Smooth muscle cell of bladder (primary cell): ENCODE measurements around the gene TYROBP. TPM values are rescaled to one million over a fixed set of nuclear protein-coding genes. Genes with fewer than 3 reads are reported as not detected.

ENCODE experiments used
- total RNA-seq: library from RNA; depleted of rRNA; stranded (reverse); fragments of >200 nt; gene quantifications from 2 replicates; pipeline ENCODE4 v1.2.3, GENCODE V29; 2014

Gene TYROBP
- total RNA-seq = not detected in 2 replicates

DNA sequence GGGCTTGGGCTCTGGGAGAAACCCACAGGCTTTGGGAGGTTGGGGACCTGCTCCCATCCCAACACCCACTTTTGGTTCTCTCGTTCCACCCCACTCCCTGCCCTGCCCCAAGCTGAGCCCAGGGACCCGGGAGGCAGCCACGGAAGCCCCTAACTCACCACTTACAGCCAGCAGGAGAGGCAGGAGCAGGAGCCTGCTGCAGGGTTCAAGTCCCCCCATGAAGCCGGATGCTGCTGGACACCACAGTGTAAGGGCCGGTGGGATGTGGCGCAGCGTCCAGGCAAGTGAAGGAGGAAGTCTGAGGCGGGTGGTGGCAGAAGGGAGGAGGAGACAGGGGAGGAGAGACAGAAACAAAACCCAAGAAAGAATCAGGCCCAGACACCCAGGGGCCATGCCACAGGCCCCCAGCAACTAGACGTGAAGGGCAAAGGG is at the start of gene TYROBP:
TSS of gene TYROBP (minus strand) at position 286 of the 432 bp plus-strand sequence. CDS start at position 219, 67 bp downstream.

DNA sequence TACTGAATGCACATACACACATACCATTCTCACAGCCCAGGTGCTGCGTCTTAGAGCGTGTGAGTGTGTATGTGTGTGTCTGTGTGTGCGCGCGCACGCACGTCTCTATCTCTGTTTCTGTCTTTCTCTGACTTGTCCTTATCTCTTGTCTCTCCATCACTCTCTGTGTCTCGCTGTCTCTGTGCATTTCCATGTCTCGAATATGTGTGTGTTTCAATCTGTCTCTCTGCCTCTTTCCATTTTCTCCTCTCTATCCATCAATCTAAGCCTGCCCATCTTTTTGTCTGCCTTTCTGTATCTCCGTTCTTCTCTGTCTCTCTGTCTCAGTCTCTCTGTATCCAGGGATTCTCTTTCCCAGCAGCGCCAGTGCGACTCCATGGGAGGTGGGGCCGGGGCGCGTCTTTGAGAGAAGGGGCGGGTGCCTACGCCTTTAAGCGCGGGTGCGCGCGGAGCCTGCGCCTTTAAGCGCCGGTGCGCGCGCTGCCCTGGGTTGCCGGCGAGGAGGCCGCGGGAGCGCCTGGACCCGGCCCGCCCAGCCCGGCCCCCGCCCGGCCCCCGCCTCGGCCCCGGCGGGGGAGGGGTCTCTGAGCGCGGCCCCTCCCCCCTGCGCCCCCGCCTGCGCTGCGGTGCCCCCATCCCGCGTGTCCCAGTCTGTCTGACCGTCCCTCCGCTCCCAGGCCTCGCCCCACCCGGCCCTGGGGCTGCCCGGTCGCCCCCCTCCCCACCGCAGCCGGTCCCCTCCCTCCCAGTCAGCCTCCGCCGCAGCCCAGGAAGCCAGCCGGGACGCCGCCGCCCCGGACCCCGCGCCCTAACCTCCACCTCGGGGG is 28.0 kb upstream of the TYROBP start, which contains the start of gene LRFN3:
TSS of gene LRFN3 (plus strand) at position 464 of the 827 bp plus-strand sequence. CDS start 3,052 bp downstream, outside the sequence.

DNA sequence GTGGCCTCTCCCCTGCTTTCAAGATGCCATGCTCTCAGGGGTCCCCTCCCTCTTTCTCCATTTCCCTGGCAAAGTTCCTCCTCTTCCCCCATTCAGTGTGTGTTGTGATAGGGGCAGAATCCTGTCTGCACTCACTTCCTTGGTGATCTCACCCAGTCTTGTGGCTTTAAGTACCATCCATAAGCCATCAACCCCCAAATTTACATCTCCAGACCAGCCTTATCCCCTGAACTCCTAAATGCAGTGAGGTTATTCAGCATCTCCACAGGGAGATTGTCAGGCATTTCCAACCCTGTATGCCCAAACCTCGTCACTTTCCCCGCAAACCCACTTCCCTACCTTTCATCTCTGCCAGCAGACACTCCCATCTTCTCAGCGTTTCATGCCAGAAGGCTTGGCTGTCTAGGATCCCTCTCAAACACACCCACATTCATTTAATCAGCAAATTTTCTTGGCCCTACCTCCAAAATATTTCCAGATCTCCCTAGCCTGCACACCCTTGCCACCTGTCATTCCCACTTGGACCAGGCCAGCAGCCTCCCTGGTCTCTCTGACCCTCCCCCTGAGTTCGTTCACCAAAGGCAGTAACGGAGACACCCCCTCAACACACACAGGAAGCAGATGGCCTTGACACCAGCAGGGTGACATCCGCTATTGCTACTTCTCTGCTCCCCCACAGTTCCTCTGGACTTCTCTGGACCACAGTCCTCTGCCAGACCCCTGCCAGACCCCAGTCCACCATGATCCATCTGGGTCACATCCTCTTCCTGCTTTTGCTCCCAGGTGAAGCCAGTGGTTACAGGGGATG is 6.0 kb downstream of the TYROBP start, which contains the start of gene HCST:
TSS of gene HCST (plus strand) at position 676 of the 808 bp plus-strand sequence. CDS start at position 741, 65 bp downstream.

DNA sequence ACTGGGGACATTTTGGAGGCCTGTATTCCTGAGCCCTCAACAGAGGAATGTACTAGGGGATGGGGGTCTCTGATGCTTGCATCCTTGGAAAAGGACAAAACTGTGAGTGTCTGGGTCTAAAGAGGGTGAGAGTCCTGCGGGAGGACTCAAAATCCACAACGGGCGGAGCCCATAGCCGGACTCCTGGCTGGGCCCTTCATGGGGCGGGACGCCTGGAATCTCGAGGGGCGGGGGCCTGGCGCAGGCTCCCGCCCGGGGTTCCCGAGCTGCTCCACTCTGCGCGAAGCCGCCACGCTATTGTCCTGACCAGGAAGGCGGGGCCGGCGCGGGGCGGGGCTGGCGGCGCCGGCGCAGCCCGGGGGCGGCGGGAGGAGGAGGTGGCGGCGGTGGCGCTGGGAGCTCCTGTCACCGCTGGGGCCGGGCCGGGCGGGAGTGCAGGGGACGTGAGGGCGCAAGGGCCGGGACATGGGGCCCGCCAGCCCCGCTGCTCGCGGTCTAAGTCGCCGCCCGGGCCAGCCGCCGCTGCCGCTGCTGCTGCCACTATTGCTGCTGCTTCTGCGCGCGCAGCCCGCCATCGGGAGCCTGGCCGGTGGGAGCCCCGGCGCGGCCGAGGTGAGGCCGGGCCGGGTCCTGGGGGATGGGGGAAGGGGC is 39.8 kb downstream of the TYROBP start, which contains the start of gene APLP1:
TSS of gene APLP1 (plus strand) at position 403 of the 651 bp plus-strand sequence. CDS start at position 466, 63 bp downstream.

DNA sequence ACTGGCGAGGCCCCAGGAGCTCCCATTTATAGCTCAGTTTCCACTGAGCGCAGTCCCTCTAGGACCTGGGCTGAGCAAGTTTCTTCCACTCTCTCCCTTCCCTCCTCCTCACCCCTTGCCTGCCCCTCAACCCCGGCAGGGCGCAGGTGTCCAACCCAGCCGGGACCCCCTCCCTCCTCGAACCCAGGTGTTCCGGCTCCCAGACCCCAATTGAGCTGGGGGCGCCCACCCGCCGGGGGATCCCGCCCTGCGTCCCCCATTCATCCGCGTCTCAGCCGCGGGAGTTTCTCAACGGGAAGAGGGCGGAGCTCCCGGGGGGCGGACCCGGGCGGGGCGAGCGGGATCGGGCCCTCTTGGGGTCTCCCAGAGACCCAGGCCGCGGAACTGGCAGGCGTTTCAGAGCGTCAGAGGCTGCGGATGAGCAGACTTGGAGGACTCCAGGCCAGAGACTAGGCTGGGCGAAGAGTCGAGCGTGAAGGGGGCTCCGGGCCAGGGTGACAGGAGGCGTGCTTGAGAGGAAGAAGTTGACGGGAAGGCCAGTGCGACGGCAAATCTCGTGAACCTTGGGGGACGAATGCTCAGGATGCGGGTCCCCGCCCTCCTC is 51.4 kb downstream of the TYROBP start, which contains the start of gene KIRREL2:
TSS of gene KIRREL2 (plus strand) at position 366 of the 604 bp plus-strand sequence. CDS start at position 575, 209 bp downstream.

Other genes with a start within 250 kb of the TYROBP start
- 0.09 TPM in 1 of 2 replicates, not detected in the other for gene UPK1A, start 241.8 kb downstream of the TYROBP start, total RNA-seq
- gene ZBTB32, start 203.7 kb downstream of the TYROBP start, total RNA-seq = not detected in 2 replicates
- gene KMT2B, start 190.3 kb downstream of the TYROBP start, total RNA-seq = 2.6 and 4.2 TPM in 2 replicates
- gene IGFLR1, start 165.8 kb downstream of the TYROBP start, total RNA-seq = 1.00 and 1.8 TPM in 2 replicates
- gene U2AF1L4, start 162.9 kb downstream of the TYROBP start, total RNA-seq = 5.5 and 7.8 TPM in 2 replicates
- gene PSENEN, start 162.6 kb downstream of the TYROBP start, total RNA-seq = 13.5 and 14.0 TPM in 2 replicates
- 7.4 and 10.1 TPM in 2 replicates for gene LIN37, start 159.7 kb downstream of the TYROBP start, total RNA-seq
- 50.3 and 88.4 TPM in 2 replicates for gene HSPB6, start 151.3 kb downstream of the TYROBP start, total RNA-seq
- gene PROSER3, start 150.1 kb downstream of the TYROBP start, total RNA-seq = 2.5 and 3.3 TPM in 2 replicates
- 1.00 and 1.3 TPM in 2 replicates for gene ARHGAP33, start 132.7 kb downstream of the TYROBP start, total RNA-seq
- not detected in 2 replicates for gene PRODH2, start 95.5 kb downstream of the TYROBP start, total RNA-seq
- not detected in 2 replicates for gene NPHS1, start 55.8 kb downstream of the TYROBP start, total RNA-seq
- not detected in 2 replicates for gene KIRREL2, start 51.4 kb downstream of the TYROBP start, total RNA-seq
- gene APLP1, start 39.7 kb downstream of the TYROBP start, total RNA-seq = 1.7 and 3.9 TPM in 2 replicates
- gene NFKBID, start 7.8 kb downstream of the TYROBP start, total RNA-seq = 2.7 and 3.8 TPM in 2 replicates
- gene HCST, start 5.8 kb downstream of the TYROBP start, total RNA-seq = 1.00 and 2.8 TPM in 2 replicates
- 1.00 and 2.4 TPM in 2 replicates for gene LRFN3, start 28.1 kb upstream of the TYROBP start, total RNA-seq
- 12.1 and 14.5 TPM in 2 replicates for gene SDHAF1, start 86.9 kb upstream of the TYROBP start, total RNA-seq
- 0.09 and 0.28 TPM in 2 replicates for gene SYNE4, start 100.5 kb upstream of the TYROBP start, total RNA-seq
- gene ALKBH6, start 105.9 kb upstream of the TYROBP start, total RNA-seq = 13.7 and 16.7 TPM in 2 replicates
- gene CLIP3, start 124.6 kb upstream of the TYROBP start, total RNA-seq = 7.8 and 11.9 TPM in 2 replicates
- 1.8 and 4.3 TPM in 2 replicates for gene THAP8, start 146.0 kb upstream of the TYROBP start, total RNA-seq
- gene WDR62, start 146.6 kb upstream of the TYROBP start, total RNA-seq = 0.55 and 0.85 TPM in 2 replicates
- gene OVOL3, start 202.8 kb upstream of the TYROBP start, total RNA-seq = not detected in 2 replicates
- 90.0 and 102 TPM in 2 replicates for gene POLR2I, start 206.6 kb upstream of the TYROBP start, total RNA-seq
- 196 and 210 TPM in 2 replicates for gene TBCB, start 207.2 kb upstream of the TYROBP start, total RNA-seq
- 364 and 384 TPM in 2 replicates for gene CAPNS1, start 231.8 kb upstream of the TYROBP start, total RNA-seq
- 45.4 and 90.6 TPM in 2 replicates for gene COX7A1, start 244.2 kb upstream of the TYROBP start, total RNA-seq